Measurements from ENCODE around the gene CTXN1. TPM values are rescaled to one million over a fixed set of nuclear protein-coding genes. Genes with fewer than 3 reads are reported as not detected.

Gene CTXN1
- total and polyA plus RNA-seq, 8 donors: 4.2 to 13.3 (median 8.6) TPM

DNA sequence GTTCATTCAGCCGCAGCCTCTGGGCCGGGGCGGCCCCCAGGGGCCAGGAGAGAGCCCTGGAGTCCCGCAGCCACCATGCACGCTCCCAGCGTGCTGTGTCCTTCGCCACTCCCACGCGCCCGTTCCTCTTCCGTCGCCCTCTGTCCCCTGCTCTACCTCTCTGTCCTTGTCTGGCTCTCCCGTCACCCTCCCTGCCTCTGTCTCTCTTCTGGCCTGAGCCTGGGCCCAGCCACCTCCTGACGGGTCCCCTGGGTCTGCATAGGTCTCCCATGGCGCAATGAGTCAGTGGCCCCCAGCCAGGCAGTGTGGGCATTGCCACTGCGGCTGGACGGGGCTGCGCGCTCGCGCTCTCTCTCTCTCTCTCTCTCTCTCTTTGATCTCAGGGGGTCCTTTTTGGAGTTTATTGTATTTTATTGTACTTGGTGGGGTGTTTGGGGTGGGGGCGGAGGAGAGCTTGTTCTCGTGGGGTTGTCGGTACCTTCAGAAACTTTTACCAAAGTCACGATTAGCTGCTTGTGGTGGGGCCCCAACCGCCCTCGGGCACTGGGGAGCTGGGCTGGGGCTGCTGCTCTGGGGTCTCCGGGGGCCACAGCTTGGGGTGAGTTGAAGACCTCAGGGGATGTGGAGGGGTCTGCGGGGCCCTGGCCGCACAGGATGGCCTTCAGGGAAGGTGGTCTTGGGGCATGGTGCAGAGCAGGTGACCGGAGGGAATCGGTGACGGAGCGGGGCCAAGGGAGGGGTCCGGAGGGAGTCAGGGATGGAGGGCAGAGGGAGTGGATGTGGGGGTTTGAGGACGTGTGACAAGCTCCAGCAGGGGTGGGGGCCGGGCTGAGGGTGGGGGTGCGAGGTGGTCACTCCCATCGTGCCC, 13.0 kb downstream of the CTXN1 start:
- Histone ChIP-seq H3K36me3 (peaks cover 0 to 54% of the 10 kb centered on the region in 2 donors), H3K27ac (no peak overlapping the region), H3K9me3 (no peaks in the 10 kb centered on the region), H3K4me3 (no peak overlapping the region), H3K4me1 (peaks cover 13 to 25% of the 10 kb centered on the region in 2 donors), H3K27me3 (peaks cover 29 to 44% of the 10 kb centered on the region in 2 donors)
- intact Hi-C loops (cut with DNase I): no loop called here
- DNase-seq (peak in 1 of 4 donors; percentile 71), ATAC-seq (no peak)
- TF ChIP-seq, protein P1, sequence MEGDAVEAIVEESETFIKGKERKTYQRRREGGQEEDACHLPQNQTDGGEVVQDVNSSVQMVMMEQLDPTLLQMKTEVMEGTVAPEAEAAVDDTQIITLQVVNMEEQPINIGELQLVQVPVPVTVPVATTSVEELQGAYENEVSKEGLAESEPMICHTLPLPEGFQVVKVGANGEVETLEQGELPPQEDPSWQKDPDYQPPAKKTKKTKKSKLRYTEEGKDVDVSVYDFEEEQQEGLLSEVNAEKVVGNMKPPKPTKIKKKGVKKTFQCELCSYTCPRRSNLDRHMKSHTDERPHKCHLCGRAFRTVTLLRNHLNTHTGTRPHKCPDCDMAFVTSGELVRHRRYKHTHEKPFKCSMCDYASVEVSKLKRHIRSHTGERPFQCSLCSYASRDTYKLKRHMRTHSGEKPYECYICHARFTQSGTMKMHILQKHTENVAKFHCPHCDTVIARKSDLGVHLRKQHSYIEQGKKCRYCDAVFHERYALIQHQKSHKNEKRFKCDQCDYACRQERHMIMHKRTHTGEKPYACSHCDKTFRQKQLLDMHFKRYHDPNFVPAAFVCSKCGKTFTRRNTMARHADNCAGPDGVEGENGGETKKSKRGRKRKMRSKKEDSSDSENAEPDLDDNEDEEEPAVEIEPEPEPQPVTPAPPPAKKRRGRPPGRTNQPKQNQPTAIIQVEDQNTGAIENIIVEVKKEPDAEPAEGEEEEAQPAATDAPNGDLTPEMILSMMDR (IDR thresholded peaks at IDR 0.05): no peak

DNA sequence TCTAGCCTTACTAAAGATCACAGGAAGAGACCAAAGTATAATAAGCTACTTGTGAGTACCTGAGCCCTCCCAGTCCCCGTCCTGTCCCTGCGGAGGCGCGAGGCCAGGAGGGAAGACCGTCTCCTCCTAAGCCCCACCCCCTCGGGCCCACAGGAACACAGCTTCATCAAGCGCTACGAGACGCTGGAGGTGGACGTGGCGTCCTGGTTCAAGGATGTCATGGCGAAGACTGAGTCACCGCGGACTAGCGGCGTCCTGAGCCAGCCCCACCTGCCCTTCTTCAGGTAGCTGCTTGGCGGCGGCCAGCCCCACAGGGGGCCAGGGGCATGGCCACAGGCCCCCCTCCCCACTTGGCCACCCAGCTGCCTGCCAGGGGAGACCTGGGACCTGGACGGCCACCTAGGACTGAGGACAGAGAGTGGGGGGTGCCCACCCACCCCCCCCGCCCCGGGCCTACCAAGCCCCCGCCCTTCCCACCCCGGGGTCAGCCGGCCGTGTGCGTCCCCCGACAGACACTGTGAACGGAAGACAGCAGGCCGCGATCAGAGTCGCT, 13.7 kb downstream of the CTXN1 start:
- H3K4me1 ChIP-seq: peaks cover 6 to 25% of the 10 kb centered on the region in 2 donors
- H3K27me3 ChIP-seq: peaks cover 22 to 37% of the 10 kb centered on the region in 2 donors
- H3K36me3 ChIP-seq: peaks cover 0 to 55% of the 10 kb centered on the region in 2 donors
- ATAC-seq (no peak), DNase-seq (peak in 1 of 4 donors; percentile 67)
- TF ChIP-seq, protein P1 (IDR thresholded peaks at IDR 0.05): no peak
- intact Hi-C loops (cut with DNase I): no loop called here
- no peak overlapping the region for H3K4me3 ChIP-seq
- no peaks in the 10 kb centered on the region for H3K9me3 ChIP-seq
- H3K27ac ChIP-seq: no peak overlapping the region

DNA sequence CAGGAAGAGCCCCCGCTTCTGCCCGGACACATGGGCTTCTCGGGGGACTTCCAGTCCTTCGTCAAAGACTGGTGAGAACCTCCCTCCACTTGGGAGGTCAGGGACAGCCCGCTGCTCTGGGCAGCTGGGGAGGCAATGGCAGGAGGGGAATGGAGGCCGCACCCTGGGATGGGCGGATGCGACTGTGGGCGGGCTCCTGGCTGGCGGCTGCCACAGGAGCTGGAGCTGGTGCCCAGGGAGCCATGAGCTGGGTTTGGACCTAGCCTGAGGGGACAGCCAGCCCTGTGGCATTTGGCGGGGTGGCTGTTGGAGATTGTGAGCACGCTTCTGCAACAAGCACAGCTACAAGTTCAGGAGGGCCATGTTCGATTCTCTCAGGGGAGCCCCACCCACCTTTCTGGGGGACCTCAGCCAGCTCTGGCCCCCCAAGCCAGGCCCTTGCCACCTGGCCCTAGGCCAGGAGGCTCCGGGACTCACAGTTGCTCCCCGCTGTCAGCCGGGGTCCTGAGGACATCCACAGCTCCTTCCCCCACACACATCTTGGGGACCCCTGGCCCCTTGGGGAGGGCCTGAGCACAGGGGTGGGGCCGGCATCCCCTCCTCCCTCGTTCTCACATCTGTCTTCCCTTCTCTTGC, 14.3 kb downstream of the CTXN1 start:
- Histone ChIP-seq H3K36me3 (peaks cover 0 to 57% of the 10 kb centered on the region in 2 donors), H3K27ac (no peak overlapping the region), H3K4me3 (no peak overlapping the region)

DNA sequence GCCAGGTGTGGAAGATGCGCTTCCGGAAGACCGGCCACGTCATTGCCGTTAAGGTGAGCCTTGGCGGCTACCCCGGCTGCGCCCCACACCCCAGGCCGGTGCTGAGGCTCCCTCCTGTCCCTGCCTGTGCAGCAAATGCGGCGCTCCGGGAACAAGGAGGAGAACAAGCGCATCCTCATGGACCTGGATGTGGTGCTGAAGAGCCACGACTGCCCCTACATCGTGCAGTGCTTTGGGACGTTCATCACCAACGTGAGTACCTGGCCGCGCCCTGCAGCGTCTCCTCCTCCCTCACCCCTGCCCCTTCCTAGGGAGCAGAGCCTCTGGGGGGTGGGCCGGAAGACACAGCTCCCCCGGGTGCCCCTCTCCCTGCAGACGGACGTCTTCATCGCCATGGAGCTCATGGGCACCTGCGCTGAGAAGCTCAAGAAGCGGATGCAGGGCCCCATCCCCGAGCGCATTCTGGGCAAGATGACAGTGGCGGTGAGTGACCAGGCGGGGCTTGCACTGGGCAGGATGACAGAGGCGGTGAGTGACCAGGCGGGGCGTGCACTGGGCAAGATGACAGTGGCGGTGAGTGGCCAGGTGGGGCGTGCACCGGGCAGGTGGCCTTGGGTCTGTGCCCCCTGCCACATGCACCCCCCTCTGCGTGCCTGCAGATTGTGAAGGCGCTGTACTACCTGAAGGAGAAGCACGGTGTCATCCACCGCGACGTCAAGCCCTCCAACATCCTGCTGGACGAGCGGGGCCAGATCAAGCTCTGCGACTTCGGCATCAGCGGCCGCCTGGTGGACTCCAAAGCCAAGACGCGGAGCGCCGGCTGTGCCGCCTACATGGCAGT, 15.4 kb downstream of the CTXN1 start:
- no peaks in the 10 kb centered on the region for H3K9me3 ChIP-seq
- ATAC-seq (no peak), DNase-seq (peak in 1 of 4 donors; percentile 74)
- peaks cover 5 to 20% of the 10 kb centered on the region in 2 donors for H3K27me3 ChIP-seq
- H3K27ac ChIP-seq: no peak overlapping the region
- H3K36me3 ChIP-seq: peaks cover 0 to 68% of the 10 kb centered on the region in 2 donors
- intact Hi-C loops (cut with DNase I): no loop called here
- H3K4me1 ChIP-seq: peaks cover 0 to 24% of the 10 kb centered on the region in 2 donors
- TF ChIP-seq, protein P1 (IDR thresholded peaks at IDR 0.05): no peak
- H3K4me3 ChIP-seq: no peak overlapping the region

More for the DNA sequence above, 14.3 kb downstream of the CTXN1 start:
- H3K4me1 ChIP-seq: peaks cover 6 to 25% of the 10 kb centered on the region in 2 donors
- H3K27me3 ChIP-seq: peaks cover 16 to 31% of the 10 kb centered on the region in 2 donors
- DNase-seq (peak in 1 of 4 donors; percentile 75), ATAC-seq (no peak)
- no peaks in the 10 kb centered on the region for H3K9me3 ChIP-seq
- TF ChIP-seq, protein P1 (IDR thresholded peaks at IDR 0.05): no peak
- intact Hi-C loops (cut with DNase I): no loop called here

All from left lung (tissue), 10 donors.